Measurements from ENCODE around the gene FOXP1. TPM values are rescaled to one million over a fixed set of nuclear protein-coding genes. Genes with fewer than 3 reads are reported as not detected.

Gene FOXP1
- total RNA-seq, 2 donors from 2014 or later, result 41.7 to 94.3 TPM

- no peak overlapping the region for H3K4me3 Mint-ChIP-seq
- H3K36me3 Mint-ChIP-seq (ENCODE audit: low read depth), result peaks cover 6% of the 10 kb centered on the region
- no peak for TF ChIP-seq CTCF (conservative IDR thresholded peaks at IDR 0.05)
- no peak for DNase-seq
- Histone ChIP-seq H3K4me1 (ENCODE audit: control insufficient read depth, insufficient read depth, low read length) (no peaks in the 10 kb centered on the region), H3K4me3 (ENCODE audit: low read length) (no peak overlapping the region), H3K27me3 (ENCODE audit: control insufficient read depth, insufficient read depth, low read length, poor library complexity, severe bottlenecking) (no peaks in the 10 kb centered on the region), H3K27ac (ENCODE audit: low read depth, low read length) (no peak overlapping the region), H3K9ac (ENCODE audit: extremely low read depth, low read length, poor library complexity, severe bottlenecking) (no peak overlapping the region), H3K36me3 (ENCODE audit: control insufficient read depth, insufficient read depth, low read length) (no peaks in the 10 kb centered on the region), H3K9me3 (ENCODE audit: control insufficient read depth, low read length) (no peaks in the 10 kb centered on the region)
- peaks cover 39% of the 10 kb centered on the region for H3K4me1 Mint-ChIP-seq
- no peaks in the 10 kb centered on the region for H3K9me3 Mint-ChIP-seq
- peak overlapping the region; percentile 15 for H3K27ac Mint-ChIP-seq
- H3K27me3 Mint-ChIP-seq (ENCODE audit: insufficient read depth), result no peaks in the 10 kb centered on the region
- 91% methylated on average over 3 of the region's 3 CpGs; no CpG with 5 or more reads in 1 of the 2 experiments for WGBS, 2 experiments (ENCODE audit: insufficient coverage in 1 of 2, insufficient read length in 1 of 2)
Observed at GRCh38 chr3:71311661-71312046, 271.9 kb downstream of the FOXP1 start.

GRCh38 chr3:71310980-71311660, 272.4 kb downstream of the FOXP1 start:
- 93 to 99% methylated on average over 7 to 9 of the region's 9 CpGs for WGBS, 2 experiments (ENCODE audit: insufficient coverage in 1 of 2, insufficient read length in 1 of 2)
- Histone ChIP-seq H3K9me3 (ENCODE audit: control insufficient read depth, low read length) (no peaks in the 10 kb centered on the region), H3K4me1 (ENCODE audit: control insufficient read depth, insufficient read depth, low read length) (peaks cover 3% of the 10 kb centered on the region), H3K9ac (ENCODE audit: extremely low read depth, low read length, poor library complexity, severe bottlenecking) (no peak overlapping the region), H3K36me3 (ENCODE audit: control insufficient read depth, insufficient read depth, low read length) (no peaks in the 10 kb centered on the region), H3K4me3 (ENCODE audit: low read length) (no peak overlapping the region), H3K27ac (ENCODE audit: low read depth, low read length) (no peak overlapping the region), H3K27me3 (ENCODE audit: control insufficient read depth, insufficient read depth, low read length, poor library complexity, severe bottlenecking) (no peaks in the 10 kb centered on the region)
- Mint-ChIP-seq H3K27ac (peak overlapping the region; percentile 76), H3K36me3 (ENCODE audit: low read depth) (peaks cover 6% of the 10 kb centered on the region), H3K27me3 (ENCODE audit: insufficient read depth) (no peaks in the 10 kb centered on the region), H3K4me3 (no peak overlapping the region), H3K9me3 (no peaks in the 10 kb centered on the region), H3K4me1 (peaks cover 41% of the 10 kb centered on the region)
- no peak for DNase-seq
- TF ChIP-seq CTCF (conservative IDR thresholded peaks at IDR 0.05), result no peak

GRCh38 chr3:71310359-71310979, 273.1 kb downstream of the FOXP1 start:
- peaks cover 7% of the 10 kb centered on the region for H3K4me1 ChIP-seq (ENCODE audit: control insufficient read depth, insufficient read depth, low read length)
- Mint-ChIP-seq H3K9me3 (no peaks in the 10 kb centered on the region), H3K27ac (peak overlapping the region; percentile 76), H3K4me1 (peaks cover 45% of the 10 kb centered on the region), H3K27me3 (ENCODE audit: insufficient read depth) (no peaks in the 10 kb centered on the region), H3K36me3 (ENCODE audit: low read depth) (peaks cover 6% of the 10 kb centered on the region), H3K4me3 (no peak overlapping the region)
- WGBS, 2 experiments (ENCODE audit: insufficient coverage in 1 of 2, insufficient read length in 1 of 2), result 88 to 89% methylated on average over 8 to 9 of the region's 9 CpGs
- H3K27ac ChIP-seq (ENCODE audit: low read depth, low read length), result peak overlapping the region; percentile 6
- TF ChIP-seq CTCF (conservative IDR thresholded peaks at IDR 0.05), result peak; percentile 49
- DNase-seq, result peak; percentile 54
- no peaks in the 10 kb centered on the region for H3K36me3 ChIP-seq (ENCODE audit: control insufficient read depth, insufficient read depth, low read length)
- H3K27me3 ChIP-seq (ENCODE audit: control insufficient read depth, insufficient read depth, low read length, poor library complexity, severe bottlenecking), result no peaks in the 10 kb centered on the region
- H3K9me3 ChIP-seq (ENCODE audit: control insufficient read depth, low read length), result no peaks in the 10 kb centered on the region
- H3K9ac ChIP-seq (ENCODE audit: extremely low read depth, low read length, poor library complexity, severe bottlenecking), result no peak overlapping the region
- no peak overlapping the region for H3K4me3 ChIP-seq (ENCODE audit: low read length)
